Coronary artery (tissue), 2 donors: ENCODE measurements around the gene TPRA1.

Experiments used
- DNase-seq: peaks from one replicate; pipeline ENCODE4 v3.0.0-alpha.2; 2017; ENCODE audit warnings: low spot score
- H3K27ac ChIP-seq, 2 donors: fragments of 200-600 bp; sonication (generic); one replicate each; pipeline ENCODE4 v1.5.1; 2016 to 2019
- H3K4me3 ChIP-seq: fragments of 200-600 bp; sonication (generic); 2 replicates; pipeline ENCODE4 v1.5.1; 2016; ENCODE audit warnings: mild to moderate bottlenecking, moderate library complexity
- TF ChIP-seq, protein P1 (sequence below): fragments of 200-600 bp; sonication (generic); IDR thresholded peaks from one replicate; pipeline ENCODE4 v1.5.1; 2019; ENCODE audit warnings: antibody characterized with exemption

The TPRA1 gene

DNA sequence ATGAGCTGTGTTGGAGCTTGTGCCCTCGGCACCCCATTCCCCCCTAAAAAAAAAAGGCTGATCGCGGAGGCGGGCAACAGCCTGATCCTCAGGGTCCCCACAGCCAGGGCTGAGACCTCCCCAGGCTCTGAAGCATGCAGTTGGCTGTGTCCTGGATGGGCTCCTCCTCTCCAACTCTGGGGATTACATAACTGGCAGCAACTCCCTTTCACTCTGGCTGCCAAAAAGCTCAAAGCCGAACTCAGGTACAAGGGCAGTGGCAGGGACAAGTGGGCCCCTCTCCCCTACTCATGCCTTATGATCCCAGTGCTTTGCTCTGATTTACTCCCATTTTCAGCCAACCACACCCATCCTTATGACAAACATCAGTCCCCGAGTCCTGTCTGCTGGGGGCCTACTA, 18.3 kb downstream of the TPRA1 start:
- DNase-seq = no peak
- Histone ChIP-seq H3K4me3 (no peak overlapping the region), H3K27ac (no peak overlapping the region)
- TF ChIP-seq, protein P1, sequence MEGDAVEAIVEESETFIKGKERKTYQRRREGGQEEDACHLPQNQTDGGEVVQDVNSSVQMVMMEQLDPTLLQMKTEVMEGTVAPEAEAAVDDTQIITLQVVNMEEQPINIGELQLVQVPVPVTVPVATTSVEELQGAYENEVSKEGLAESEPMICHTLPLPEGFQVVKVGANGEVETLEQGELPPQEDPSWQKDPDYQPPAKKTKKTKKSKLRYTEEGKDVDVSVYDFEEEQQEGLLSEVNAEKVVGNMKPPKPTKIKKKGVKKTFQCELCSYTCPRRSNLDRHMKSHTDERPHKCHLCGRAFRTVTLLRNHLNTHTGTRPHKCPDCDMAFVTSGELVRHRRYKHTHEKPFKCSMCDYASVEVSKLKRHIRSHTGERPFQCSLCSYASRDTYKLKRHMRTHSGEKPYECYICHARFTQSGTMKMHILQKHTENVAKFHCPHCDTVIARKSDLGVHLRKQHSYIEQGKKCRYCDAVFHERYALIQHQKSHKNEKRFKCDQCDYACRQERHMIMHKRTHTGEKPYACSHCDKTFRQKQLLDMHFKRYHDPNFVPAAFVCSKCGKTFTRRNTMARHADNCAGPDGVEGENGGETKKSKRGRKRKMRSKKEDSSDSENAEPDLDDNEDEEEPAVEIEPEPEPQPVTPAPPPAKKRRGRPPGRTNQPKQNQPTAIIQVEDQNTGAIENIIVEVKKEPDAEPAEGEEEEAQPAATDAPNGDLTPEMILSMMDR = no peak

DNA sequence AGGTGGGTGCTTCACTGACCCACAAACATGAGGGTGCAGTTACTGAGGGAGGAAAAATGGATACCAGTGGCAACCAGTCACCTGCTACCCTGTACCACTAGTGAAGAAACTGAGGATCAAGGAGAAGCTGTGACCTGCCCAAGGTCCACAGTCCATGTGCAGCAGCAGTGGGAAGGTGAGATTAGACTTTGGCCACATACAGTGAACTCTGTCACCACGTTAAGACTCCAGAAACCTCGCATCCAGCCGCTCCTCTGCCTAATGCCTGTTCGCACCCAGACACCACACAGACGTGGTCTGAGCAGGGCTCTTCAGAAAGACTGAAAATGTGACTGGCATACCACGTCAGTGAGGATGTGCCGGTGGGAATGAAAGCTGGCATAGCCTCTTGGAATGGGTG, 20.0 kb downstream of the TPRA1 start:
- DNase-seq = no peak
- Histone ChIP-seq H3K27ac (no peak overlapping the region), H3K4me3 (no peak overlapping the region)
- TF ChIP-seq, protein P1 = no peak

DNA sequence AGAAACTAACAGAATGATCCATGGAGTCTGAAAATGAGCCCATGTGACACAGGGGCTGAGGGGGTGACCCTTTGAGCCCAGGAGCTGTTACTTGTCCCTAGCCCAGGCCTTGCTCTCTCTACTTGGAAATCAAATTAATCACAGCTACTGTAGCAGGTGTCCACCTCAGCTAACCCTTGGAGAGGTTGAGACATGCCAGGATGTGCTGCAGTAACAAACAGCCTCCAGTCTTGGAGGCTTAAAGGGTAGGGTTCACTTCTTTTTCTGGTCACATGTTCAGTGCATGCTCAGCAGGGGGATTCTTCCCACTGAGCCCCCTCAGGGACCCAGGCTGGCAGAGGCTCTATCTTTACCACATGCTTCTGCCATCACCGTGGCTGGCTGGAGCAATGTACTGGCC, 21.4 kb downstream of the TPRA1 start:
- Histone ChIP-seq H3K27ac (no peak overlapping the region), H3K4me3 (no peak overlapping the region)
- DNase-seq = no peak
- TF ChIP-seq, protein P1 = no peak

DNA sequence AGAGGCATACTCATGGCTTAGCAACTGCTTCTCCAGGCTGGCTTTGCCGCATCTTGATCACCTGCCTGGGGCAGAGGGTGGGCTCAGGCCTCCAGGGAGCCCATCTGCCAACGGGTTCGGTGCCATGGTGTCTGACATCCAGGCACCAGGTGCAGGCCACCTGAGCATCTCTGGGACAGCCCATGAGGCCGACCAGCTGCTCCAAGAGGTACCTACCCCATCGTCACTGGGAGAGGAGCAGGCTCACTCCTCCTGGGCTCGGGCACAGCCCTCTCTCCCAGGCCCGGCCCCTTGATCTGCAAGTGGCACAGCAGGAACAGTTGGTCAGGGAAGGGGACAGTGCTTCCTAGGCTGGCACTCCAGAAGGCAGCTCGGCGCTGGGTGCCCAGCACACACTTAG, 21.9 kb downstream of the TPRA1 start:
- TF ChIP-seq, protein P1 = no peak

DNA sequence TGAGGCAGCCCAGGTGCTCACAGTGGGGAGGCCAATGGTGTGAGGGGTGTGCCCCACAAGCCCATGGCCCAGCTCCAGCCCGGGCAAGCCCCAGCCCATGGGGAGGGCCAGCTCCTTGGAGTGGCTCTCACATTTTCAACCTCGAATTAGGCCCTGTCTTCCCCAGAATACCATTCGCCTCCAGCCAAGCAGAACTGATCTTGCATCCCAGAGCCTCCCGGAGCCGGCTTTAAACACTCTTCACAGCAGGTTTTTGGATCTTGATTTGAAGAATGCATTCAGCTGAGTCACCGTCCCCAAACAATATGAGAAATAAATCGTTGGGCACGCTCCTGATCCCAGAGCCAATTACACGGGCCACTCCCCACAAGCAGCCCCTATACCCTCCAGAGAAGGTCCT, 23.7 kb downstream of the TPRA1 start:
- DNase-seq = no peak
- Histone ChIP-seq H3K4me3 (no peak overlapping the region), H3K27ac (no peak overlapping the region)
- TF ChIP-seq, protein P1 = no peak

More for the DNA sequence above, 21.9 kb downstream of the TPRA1 start:
- Histone ChIP-seq H3K27ac (no peak overlapping the region), H3K4me3 (no peak overlapping the region)
- no peak for DNase-seq

DNA sequence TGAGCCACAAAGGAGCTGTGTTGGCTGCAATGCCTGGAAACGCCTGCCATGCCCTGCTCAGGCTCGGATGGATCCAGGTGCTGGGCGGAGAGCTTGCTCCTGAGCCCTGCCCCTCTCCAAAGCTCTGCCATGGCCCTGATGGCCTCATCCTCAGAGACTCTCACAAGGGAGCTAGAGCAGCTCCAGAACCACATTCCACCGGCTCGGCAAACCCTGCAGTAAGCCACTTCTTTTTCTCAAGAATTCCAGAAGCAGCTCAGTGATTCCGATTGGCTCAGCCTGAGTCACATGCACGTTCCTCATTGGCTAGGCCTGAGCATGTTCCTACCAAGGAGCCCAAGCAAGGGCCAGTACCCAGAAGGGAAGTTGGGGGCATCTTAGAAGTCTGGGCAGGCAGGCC, 24.8 kb downstream of the TPRA1 start:
- no peak for DNase-seq
- TF ChIP-seq, protein P1 = no peak

DNA sequence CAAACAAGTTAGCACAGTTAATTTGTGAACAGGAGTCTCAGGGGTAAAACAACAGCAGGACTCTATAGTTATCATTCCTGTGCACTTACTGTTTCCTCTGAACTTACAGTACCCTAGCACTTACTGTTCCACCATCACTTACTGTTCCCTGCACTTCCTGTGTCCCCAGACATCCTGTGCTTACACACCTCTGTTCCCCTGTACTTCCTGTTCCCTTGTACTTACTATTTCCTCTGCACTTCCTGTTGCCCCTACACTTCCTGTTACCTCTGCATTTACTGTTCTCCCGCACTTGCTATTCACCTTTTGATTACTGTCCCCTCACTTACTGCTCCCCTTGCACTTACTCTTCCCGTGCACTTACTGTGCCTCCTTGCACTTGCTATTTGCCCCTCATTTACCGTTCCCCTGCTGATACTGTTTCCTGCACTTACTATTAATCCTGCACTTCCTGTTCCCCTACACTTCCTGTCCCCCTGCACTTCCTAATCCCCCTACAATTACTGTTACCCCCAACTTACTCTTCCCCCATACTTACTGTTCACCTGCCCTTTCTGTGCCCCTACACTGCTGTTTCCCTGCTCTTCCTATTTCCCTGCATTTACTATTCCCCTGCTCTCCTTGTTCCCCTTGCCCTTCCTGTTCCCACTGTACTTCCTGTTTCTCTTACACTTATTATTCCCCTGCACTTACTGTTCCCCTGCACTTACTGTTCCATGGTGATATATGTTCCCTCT, 30.3 kb downstream of the TPRA1 start:
- Histone ChIP-seq H3K4me3 (no peak overlapping the region), H3K27ac (no peak overlapping the region)
- no peak for DNase-seq
- TF ChIP-seq, protein P1 = no peak

More for the DNA sequence above, 24.8 kb downstream of the TPRA1 start:
- Histone ChIP-seq H3K4me3 (no peak overlapping the region), H3K27ac (no peak overlapping the region)
